GM12891 (cell line): Measurements from ENCODE around the gene PDE6A.

Experiments used
- PAX5 ChIP-seq: IDR thresholded peaks from 2 replicates; pipeline ENCODE4 v1.6.1; 2011; ENCODE audit warnings: low read length, moderate library complexity, mild to moderate bottlenecking; ENCODE audit not compliant: insufficient read depth, severe bottlenecking
- POLR2A ChIP-seq: IDR thresholded peaks from 2 replicates; pipeline ENCODE4 v1.6.1; 2011; ENCODE audit warnings: low read depth, low read length, control low read depth
- POLR2AphosphoS5 ChIP-seq: IDR thresholded peaks from 2 replicates; pipeline ENCODE4 v1.6.1; 2011; ENCODE audit warnings: low read depth, low read length, control low read depth
- TAF1 ChIP-seq: IDR thresholded peaks from 2 replicates; pipeline ENCODE4 v1.6.1; 2011; ENCODE audit warnings: low read depth, low read length, control low read depth

DNA sequence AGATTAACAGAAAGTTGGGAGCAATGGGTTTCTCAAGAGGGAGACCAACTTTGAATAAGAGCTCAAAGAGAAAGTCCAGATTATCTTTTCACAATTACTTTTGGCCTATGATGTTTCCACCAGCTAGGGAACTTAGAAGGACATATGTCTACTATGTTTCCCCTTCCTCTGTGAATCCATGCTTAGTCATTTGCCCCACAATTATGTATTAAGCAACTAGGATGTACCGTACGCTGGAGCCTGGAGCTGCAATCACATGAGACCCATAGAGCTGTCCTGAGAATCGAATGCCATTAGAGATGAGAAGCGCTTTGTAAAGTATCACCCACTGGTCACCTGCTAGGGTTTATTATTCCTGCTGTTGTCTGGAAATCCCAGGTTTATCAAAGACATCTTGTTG is 78.8 kb downstream of the PDE6A start:
- TF ChIP-seq POLR2A (no peak), POLR2AphosphoS5 (no peak), PAX5 (no peak), TAF1 (no peak)
